Left ventricle myocardium inferior (tissue), 1 donor: Measurements from ENCODE around the gene ADAMTSL2. TPM values are rescaled to one million over a fixed set of nuclear protein-coding genes. Genes with fewer than 3 reads are reported as not detected.

Experiments used
- DNase-seq: peaks from one replicate; pipeline ENCODE4 v3.0.0-alpha.2; 2020
- H3K27ac ChIP-seq: fragments of 200-600 bp; replicated peaks from 2 replicates; pipeline ENCODE4 v1.8.0; 2021
- H3K27me3 ChIP-seq: fragments of 200-600 bp; 2 replicates; pipeline ENCODE4 v1.8.0; 2021; ENCODE audit warnings: low read depth
- H3K36me3 ChIP-seq: fragments of 200-600 bp; 2 replicates; pipeline ENCODE4 v1.8.0; 2021
- H3K4me1 ChIP-seq: fragments of 200-600 bp; 2 replicates; pipeline ENCODE4 v1.8.0; 2021
- H3K4me3 ChIP-seq: fragments of 200-600 bp; 2 replicates; pipeline ENCODE4 v1.8.0; 2021; ENCODE audit warnings: mild to moderate bottlenecking, moderate library complexity
- H3K9me3 ChIP-seq: fragments of 200-600 bp; replicated peaks from 2 replicates; pipeline ENCODE4 v1.8.0; 2021
- CTCF ChIP-seq: fragments of 200-600 bp; IDR thresholded peaks from 2 replicates; pipeline ENCODE4 v1.8.0; 2021; ENCODE audit warnings: antibody characterized with exemption, mild to moderate bottlenecking, borderline replicate concordance
- intact Hi-C: fragments of 100-400 bp; cut with micrococcal nuclease; formaldehyde crosslinking; loops from one replicate; pipeline ENCODE4 v1.11.0; 2022
- total RNA-seq: library from RNA; stranded (reverse); fragmentation: NEBNext Ultra II Directional; extraction: Animal tissue kit (Norgen Biotek cat#: 25700); gene quantifications from one replicate; pipeline ENCODE4 v1.2.1, GENCODE V29; 2021
- donor health status: DM: no; HTN: yes; CAD: no; lungs with severe emphysema.

The ADAMTSL2 gene
- total RNA-seq, 1 donor from 2014 or later = 6.0 TPM

- no peak for TF ChIP-seq CTCF
- intact Hi-C loops = no loop called here
- no peak overlapping the region for H3K4me3 ChIP-seq
- no peaks in the 10 kb centered on the region for H3K27me3 ChIP-seq
- no peak for DNase-seq
- H3K4me1 ChIP-seq = peaks cover 14% of the 10 kb centered on the region
- no peak overlapping the region for H3K27ac ChIP-seq
- H3K9me3 ChIP-seq = no peaks in the 10 kb centered on the region
- no peaks in the 10 kb centered on the region for H3K36me3 ChIP-seq
These were observed 12.2 kb upstream of the ADAMTSL2 start for GRCh38 chr9:133522073-133522910.

DNA sequence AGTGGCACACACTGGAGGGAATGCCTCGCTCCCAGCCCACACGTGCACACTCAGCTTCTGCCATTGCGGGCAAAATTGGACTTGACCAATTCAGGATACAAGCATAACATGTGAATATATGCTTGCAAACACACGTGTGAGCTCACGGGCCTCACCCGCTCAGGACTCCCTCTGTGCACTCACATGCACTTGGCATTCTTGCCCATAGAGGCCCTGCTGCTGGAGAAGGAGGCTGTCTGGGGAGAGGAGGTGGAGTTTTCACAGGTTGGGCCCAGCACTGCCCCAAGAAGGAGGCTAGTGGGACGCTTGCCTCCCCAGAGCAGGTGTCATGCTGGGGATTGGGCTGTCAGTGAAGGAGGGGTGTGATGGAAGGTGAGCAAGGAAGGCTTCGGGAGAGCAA, 11.4 kb upstream of the ADAMTSL2 start:
- Histone ChIP-seq H3K27me3 (peaks cover 7% of the 10 kb centered on the region), H3K9me3 (no peaks in the 10 kb centered on the region), H3K4me3 (no peak overlapping the region), H3K27ac (no peak overlapping the region), H3K4me1 (peaks cover 22% of the 10 kb centered on the region), H3K36me3 (no peaks in the 10 kb centered on the region)
- intact Hi-C loops = no loop called here
- TF ChIP-seq CTCF = no peak
- DNase-seq = no peak

DNA sequence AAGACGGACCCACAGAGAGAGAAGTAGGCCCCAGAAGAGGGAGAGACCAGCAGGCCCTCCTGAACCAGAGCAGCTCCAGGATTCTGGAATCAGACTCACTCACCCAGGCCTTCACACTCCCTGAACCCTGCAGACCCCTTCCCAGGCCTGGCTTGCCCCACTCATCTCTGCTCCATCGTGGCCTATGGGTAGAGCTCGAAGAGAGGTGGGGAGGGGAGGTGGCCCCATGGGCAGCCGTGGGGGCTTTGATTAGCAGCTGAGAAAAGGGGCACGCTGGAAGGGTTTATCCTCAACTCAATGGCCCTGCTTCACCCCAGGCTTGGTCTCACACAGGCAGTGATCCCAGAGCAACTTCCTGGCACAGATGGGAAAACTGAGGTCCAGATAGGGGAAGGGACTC, 10.4 kb upstream of the ADAMTSL2 start:
- Histone ChIP-seq H3K36me3 (no peaks in the 10 kb centered on the region), H3K4me3 (no peak overlapping the region), H3K4me1 (peaks cover 33% of the 10 kb centered on the region), H3K9me3 (no peaks in the 10 kb centered on the region), H3K27me3 (peaks cover 17% of the 10 kb centered on the region), H3K27ac (no peak overlapping the region)
- no peak for DNase-seq
- TF ChIP-seq CTCF = no peak
- intact Hi-C loops = no loop called here

DNA sequence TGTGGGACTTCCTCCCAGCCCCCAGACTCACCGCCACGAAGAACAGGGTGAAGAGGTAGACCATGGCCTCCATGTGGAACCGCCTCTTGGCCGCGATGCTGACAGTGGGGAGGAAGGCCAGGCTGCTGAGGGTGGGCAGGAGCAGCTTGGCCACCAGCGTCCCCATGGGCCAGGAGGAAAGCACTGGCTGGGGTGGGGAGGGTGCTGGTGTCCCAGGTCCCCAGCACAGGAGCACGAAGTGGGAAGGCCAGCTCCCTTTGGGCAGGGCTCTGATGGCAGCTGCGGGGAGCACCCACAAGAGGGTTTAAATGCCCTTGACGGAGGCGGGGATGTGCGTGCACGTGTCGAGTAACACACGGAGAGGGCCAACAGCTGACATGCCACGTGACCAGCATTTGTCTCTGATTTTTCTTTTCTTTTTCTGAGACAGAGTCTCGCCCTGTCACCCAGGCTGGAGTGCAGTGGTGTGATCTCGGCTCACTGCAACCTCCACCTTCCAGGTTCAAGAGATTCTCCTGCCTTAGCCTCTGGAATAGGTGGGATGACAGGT, 9.8 kb upstream of the ADAMTSL2 start, which contains the start of gene MYMK:
MYMK (minus strand) TSS at position 281 of the 550 bp plus-strand sequence; CDS start at position 166, 115 bp downstream.
- TF ChIP-seq CTCF = no peak
- no peaks in the 10 kb centered on the region for H3K9me3 ChIP-seq

GRCh38 chr9:133525677-133526076, 8.8 kb upstream of the ADAMTSL2 start:
- Histone ChIP-seq H3K27me3 (peaks cover 30% of the 10 kb centered on the region), H3K4me3 (no peak overlapping the region), H3K9me3 (no peaks in the 10 kb centered on the region), H3K27ac (no peak overlapping the region), H3K4me1 (peaks cover 34% of the 10 kb centered on the region), H3K36me3 (no peaks in the 10 kb centered on the region)
- no peak for DNase-seq
- intact Hi-C loops = no loop called here
- TF ChIP-seq CTCF = no peak

More for the DNA sequence above, 9.8 kb upstream of the ADAMTSL2 start, which contains the start of gene MYMK:
- no peak within 1 kb of the TSS for H3K27ac ChIP-seq
- H3K4me3 ChIP-seq = no peak within 1 kb of the TSS
- peaks cover 34% of the 10 kb centered on the region for H3K4me1 ChIP-seq
- DNase-seq = no peak
- intact Hi-C loops = no loop called here
- peaks cover 23% of the 10 kb centered on the region for H3K27me3 ChIP-seq
- no peaks in the 10 kb centered on the region for H3K36me3 ChIP-seq
